ENCODE data around the gene GLYR1. TPM values are rescaled to one million over a fixed set of nuclear protein-coding genes. Genes with fewer than 3 reads are reported as not detected.

Gene GLYR1
- total RNA-seq, 1 donor, result 39.6 TPM

DNA sequence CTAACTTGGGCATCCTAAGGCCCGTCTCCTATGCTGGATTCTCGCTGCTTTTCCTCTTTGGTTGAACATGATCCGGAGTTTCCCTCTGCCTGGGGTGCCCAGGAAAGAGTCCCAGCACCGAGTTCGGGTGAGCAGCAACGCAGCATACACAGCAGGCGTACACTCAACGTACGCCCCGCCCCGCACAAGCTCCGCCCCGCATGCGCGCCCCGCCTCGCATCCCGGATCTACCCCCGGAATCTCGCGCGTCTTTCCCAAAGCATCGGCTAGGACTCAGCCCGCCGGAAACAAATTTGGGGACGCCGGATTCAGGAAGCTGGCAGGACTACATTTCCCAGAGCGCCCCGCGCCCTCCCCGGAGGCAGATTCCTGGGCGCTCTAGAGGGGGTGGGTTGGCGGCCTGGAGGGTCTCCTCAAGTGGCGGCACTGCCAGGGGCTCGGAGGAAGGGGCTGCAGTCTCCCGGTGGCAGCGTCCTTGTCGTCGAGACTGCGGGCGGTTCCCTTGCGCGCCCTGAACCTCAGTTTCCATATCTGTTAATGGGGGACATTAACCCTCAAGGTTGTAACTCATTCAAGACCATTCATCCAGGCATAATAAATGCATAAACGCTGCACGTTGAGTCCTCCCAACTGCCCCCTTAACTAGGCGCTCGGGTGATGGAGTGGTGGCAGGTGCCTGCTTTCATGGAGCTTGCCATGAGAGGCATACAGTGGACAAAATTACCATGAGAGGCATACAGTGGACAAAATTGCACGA is 78.4 kb downstream of the GLYR1 start:
- peak; percentile 67 to 81 (median 75) for DNase-seq (ENCODE audit: low read depth in 2 of 3, low spot score in 2 of 3)

DNA sequence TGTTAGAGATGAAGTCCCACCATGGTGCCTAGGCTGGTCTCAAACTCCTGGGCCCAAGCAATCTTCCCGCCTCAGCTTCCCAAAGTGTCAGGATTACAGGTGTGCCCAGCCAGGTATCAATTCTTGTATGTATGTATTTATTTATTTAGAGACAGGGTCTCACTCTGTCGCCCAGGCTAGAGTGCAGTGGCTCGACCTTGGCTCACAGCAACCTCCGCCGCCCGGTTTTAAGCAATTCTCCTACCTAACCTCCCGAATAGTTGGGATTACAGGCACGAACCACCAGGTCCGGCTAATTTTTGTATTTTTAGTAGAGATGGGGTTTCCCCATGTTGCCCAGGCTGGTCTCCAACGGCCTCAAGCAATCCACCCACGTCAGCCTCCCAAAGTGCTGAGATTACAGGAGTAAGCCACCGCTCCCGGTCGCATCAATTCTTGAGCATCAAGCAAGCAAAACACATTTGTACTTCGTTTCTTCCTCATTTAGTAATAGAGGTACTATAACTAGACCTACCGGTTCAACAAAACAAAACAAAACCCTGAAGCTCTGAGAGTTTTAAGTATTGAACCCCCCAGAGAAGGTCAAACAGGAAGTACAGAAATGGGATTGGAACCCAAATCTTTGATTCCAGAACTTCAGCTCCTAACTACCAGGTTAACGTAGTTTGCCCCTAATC is 79.1 kb downstream of the GLYR1 start:
- peak in 2 of 3 donors; percentile 22 to 42 for DNase-seq (ENCODE audit: low read depth in 2 of 3, low spot score in 2 of 3)

DNA sequence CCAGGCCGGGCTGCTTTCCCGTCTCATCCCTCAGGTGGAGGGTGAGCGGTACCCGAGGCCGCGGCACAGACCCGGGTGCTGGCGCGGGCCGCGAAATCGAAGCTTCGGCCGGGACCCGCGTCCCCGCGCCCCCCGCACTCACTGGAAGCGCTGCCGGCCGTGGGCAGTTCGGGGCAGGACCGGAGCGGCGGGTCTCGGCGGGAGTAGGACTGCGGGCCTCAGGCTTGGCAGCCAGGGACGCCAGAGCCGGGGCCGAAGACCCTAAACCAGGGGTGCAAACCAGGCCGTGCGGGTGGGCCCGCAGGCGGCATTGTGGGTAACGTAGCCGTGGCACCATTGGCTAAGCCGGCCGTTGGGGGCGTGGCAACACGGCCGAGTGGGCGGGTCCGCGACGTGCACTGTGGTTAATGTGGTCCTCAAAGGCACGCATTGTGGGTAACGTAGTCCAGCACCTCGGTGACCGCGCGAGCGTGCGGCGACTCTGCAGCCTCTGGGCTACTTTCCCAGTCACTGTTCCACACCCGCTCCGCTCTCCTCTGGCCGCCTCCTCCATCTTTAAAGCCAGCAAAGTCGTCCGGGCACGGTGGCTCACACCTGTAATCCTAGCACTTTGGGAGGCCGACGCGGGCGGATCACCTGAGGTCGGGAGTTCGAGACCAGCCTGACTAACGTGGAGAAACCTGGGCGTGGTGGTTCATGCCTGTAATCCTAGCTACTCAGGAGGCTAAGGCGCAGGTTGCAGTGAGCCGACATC is 80.0 kb downstream of the GLYR1 start, which contains the start of gene ZNF500:
Gene ZNF500 (minus strand): TSS at position 288 of the 754 bp plus-strand sequence. CDS start 1,184 bp downstream, outside the sequence.
- peak; percentile 85 to 94 (median 92) for DNase-seq (ENCODE audit: low read depth in 2 of 3, low spot score in 2 of 3)

DNA sequence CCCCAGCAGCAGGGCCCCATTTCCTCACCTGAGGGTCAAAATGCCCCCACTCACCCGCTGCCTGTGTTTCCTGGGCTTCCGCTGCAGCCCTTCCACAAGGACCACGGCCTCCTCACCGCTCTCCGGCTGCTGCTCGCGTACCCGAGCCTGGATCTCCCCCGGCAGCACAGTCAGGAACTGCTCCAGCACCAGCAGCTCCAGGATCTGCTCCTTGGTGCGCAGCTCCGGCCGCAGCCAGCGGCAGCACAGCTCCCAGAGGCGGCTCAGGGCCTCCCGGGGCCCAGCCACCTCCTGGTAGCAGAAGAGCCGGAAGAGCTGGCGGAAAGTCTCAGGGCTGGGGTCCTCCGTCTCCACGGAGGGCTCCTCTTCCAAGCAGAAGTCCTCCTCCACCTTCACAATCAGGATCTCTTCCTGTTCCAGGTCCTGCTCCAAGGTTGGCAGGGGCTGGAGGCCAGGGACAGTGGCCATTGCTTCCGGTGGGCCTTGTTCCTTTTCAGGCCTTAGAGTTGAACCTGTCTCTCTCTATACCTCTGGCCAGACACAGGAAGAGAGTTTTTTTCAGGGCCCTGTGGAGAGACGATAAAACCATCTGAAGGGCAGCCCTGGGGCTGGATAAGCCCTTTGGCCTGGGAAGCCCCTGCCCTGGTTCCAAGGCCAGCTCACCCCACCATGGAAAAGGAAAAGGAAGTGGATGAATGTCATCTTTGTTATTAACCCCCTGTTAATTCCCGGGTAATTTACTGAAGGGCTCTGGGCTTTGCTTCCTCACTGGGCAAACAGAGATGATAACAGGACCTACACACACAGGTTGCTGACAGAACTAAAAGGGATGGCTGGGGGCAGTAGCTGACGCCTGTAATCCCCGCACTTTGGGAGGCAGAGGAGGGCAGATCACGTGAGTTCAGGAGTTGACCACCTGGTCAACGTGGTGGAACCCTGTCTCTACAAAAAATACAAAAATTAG is 81.3 kb downstream of the GLYR1 start:
- no peak for DNase-seq (ENCODE audit: low read depth in 2 of 3, low spot score in 2 of 3)

- no peak for DNase-seq (ENCODE audit: low read depth in 2 of 3, low spot score in 2 of 3)
Observed at GRCh38 chr16:4763791-4764190, 83.3 kb downstream of the GLYR1 start.

DNA sequence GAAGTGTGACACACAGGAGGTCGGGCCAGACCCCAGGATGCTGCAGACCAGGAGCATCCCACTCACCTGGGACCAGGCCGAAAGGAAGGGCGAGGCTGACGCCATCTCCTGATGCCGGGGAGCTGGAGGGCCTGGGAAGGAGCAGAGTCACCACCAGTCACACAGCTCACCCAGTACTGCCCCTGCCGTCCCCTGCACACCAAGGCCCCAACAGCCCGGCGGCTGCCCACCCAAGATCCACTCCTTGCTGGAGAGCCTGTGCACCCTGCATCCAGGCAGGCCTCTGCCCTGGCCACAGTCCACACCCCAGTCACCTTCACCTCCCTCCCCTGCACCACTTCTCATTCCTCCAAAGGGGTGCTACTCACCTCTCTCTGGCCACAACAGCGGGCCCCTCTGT is 84.9 kb downstream of the GLYR1 start:
- DNase-seq (ENCODE audit: low read depth in 2 of 3, low spot score in 2 of 3), result no peak

- DNase-seq (ENCODE audit: low read depth in 2 of 3, low spot score in 2 of 3), result no peak
Observed at GRCh38 chr16:4760221-4760910, 86.7 kb downstream of the GLYR1 start.

DNA sequence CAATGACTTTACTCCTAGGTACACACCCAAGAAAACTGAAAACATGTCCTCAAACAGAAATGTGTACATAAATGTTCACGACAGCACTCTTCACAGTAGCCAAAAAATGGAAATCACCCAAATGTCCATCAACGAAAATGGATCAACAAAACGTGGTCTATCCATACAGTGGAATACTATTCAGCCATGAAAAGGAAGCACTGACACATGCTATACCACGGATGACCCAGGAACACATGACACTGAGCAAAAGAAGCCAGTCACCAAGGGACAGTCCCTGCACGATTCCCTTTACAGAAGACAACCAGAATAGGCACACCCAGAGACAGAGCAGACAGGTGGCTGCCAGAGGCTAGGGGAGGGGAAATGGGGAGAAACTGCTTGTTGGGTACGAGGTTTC is 91.4 kb downstream of the GLYR1 start:
- DNase-seq (ENCODE audit: low read depth in 2 of 3, low spot score in 2 of 3), result no peak

DNA sequence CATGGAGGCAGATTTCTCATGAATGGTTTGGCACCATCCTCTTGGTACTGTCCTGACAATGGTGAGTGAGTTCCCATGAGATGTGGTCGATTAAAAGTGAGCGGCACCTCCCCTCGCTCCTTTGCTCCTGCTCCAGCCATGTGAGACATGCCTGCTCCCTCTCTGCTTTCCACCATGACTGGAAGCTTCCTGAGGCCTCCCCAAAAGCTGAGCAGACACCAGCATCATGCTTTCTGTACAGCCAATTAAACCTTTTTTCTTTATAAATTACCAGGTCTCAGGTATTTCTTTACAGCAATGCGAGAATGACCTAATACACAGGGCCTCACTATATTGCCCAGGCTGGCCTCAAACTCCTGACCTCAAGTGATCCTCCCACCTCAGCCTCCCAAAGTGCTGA is 92.2 kb downstream of the GLYR1 start:
- no peak for DNase-seq (ENCODE audit: low read depth in 2 of 3, low spot score in 2 of 3)

- DNase-seq (ENCODE audit: low read depth in 2 of 3, low spot score in 2 of 3), result no peak
Observed at GRCh38 chr16:4753227-4753626, 93.9 kb downstream of the GLYR1 start.

Small RNAs within 50 kb of the gene (small RNA-seq; reads per million reads assigned to genes)
- not detected for gene RF00017

Other genes with a start within 250 kb of the GLYR1 start
- gene UBALD1, start 232.4 kb downstream of the GLYR1 start, total RNA-seq, result 30.4 TPM
- gene MGRN1, start 222.5 kb downstream of the GLYR1 start, total RNA-seq, result 93.2 TPM
- gene NUDT16L1, start 153.7 kb downstream of the GLYR1 start, total RNA-seq, result 48.7 TPM
- 22.1 TPM for gene ANKS3, start 113.0 kb downstream of the GLYR1 start, total RNA-seq
- gene DNAAF8, start 112.8 kb downstream of the GLYR1 start, total RNA-seq, result 0.54 TPM
- gene ZNF500, start 80.1 kb downstream of the GLYR1 start, total RNA-seq, result 27.5 TPM
- not detected for gene SEPTIN12, start 58.9 kb downstream of the GLYR1 start, total RNA-seq
- gene SMIM22, start 51.9 kb downstream of the GLYR1 start, total RNA-seq, result not detected
- gene ROGDI, start 44.7 kb downstream of the GLYR1 start, total RNA-seq, result 28.5 TPM
- gene UBN1, start 193 bp upstream of the GLYR1 start, total RNA-seq, result 30.4 TPM
- gene PPL, start 89.9 kb upstream of the GLYR1 start, total RNA-seq, result 0.81 TPM
- gene SEC14L5, start 111.0 kb upstream of the GLYR1 start, total RNA-seq, result under 0.01 TPM
- 29.4 TPM for gene NAGPA, start 186.6 kb upstream of the GLYR1 start, total RNA-seq
- not detected for gene C16orf89, start 218.7 kb upstream of the GLYR1 start, total RNA-seq
- gene ALG1, start 224.6 kb upstream of the GLYR1 start, total RNA-seq, result 22.6 TPM